Stimulated activated CD8-positive, alpha-beta memory T cell treated with anti-CD3 and anti-CD28 coated beads, Interleukin-12 subunit alpha, Interleukin-12 subunit beta, amount 100 ng/mL, for 1 hour (primary cell): ENCODE results near the gene SFT2D1.

ENCODE experiments used
- DNase-seq: peaks from one replicate; pipeline ENCODE4 v3.0.0-alpha.2; 2020; ENCODE audit warnings: low read depth

SFT2D1 gene

GRCh38 chr6:166307082-166308032, 35.0 kb downstream of the SFT2D1 start:
- DNase-seq = no peak

- DNase-seq = no peak
Measured at GRCh38 chr6:166306378-166307081, 35.8 kb downstream of the SFT2D1 start.

DNA sequence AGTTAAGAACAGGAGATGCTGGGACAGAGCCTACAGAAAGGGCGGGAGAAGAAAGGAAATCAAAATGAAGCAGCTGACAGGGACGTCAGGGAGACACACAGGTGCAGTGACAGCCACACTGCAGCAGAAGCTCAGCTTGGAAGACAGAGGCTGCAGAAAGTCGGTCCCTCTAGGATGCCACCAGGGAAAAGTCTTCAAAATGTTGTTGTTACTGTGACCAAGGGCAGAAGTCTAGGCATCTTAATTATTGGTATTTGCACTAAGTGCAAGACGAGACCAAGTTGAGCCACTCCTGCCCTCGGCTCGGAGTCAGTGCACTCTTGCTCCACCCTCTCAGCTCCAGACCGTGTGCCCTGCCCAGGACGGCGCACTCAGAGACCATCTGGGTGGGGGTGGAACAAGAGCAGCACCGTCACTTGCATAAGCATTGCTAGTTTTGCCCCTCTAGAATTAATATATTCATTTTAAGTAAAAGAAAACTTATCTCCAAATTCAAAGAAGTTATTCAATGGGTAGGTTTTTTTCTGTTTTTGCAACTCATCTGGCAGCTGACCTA, 36.7 kb downstream of the SFT2D1 start:
- DNase-seq = no peak

- DNase-seq = no peak
Measured at GRCh38 chr6:166304106-166304505, 38.2 kb downstream of the SFT2D1 start.

GRCh38 chr6:166301611-166302529, 40.5 kb downstream of the SFT2D1 start:
- no peak for DNase-seq

GRCh38 chr6:166300357-166300987, 41.9 kb downstream of the SFT2D1 start:
- DNase-seq = no peak

- no peak for DNase-seq
Measured at GRCh38 chr6:166297606-166298005, 44.7 kb downstream of the SFT2D1 start.

- DNase-seq = no peak
Measured at GRCh38 chr6:166296035-166296883, 46.1 kb downstream of the SFT2D1 start.

- DNase-seq = no peak
Measured at GRCh38 chr6:166293731-166294584, 48.4 kb downstream of the SFT2D1 start.

DNA sequence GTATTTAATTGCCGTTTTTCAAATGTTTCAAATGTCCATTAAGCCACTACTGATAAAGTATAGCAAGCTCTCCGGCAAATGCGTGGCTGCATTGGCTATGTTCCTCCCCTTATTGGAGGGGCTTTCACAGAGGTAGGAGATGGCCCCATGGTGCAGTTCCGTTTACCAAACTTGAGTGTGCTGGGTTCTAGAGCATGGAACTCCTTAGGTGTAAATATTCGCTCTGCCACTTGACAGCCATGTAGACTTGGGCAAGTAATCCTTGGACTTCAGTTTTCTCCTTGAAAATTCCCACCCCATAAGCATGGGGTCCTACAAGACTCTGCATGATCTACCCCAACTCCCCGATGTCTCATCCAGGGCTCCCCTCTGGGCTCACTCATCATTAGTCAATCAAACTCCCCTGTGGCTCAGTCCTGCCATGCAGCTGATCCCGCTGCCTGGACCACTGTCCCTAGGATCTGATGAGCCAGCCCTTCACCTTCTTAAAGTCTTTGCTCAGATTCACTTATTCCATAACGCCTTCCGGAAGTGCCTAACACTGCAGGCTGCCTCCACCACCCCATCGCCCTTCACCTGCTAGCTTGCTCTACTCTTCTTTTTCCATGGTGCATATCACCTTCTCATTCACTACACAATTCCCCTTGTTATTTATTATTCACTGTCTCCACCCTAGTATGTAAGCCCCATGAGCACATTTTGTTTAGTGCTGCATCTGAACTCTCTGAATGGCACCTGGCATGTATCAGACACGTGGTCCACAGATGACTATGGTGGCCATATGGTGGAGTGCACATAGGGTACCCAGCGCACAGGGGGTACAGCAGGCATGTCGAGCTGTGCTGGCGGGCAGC, 52.9 kb downstream of the SFT2D1 start:
- no peak for DNase-seq

- DNase-seq = no peak
Measured at GRCh38 chr6:166286839-166287271, 55.5 kb downstream of the SFT2D1 start.

- no peak for DNase-seq
Measured at GRCh38 chr6:166285233-166285632, 57.1 kb downstream of the SFT2D1 start.

- DNase-seq = no peak
Measured at GRCh38 chr6:166284640-166285039, 57.7 kb downstream of the SFT2D1 start.

GRCh38 chr6:166282394-166283032, 59.8 kb downstream of the SFT2D1 start:
- no peak for DNase-seq

- no peak for DNase-seq
Measured at GRCh38 chr6:166281104-166281503, 61.2 kb downstream of the SFT2D1 start.

DNA sequence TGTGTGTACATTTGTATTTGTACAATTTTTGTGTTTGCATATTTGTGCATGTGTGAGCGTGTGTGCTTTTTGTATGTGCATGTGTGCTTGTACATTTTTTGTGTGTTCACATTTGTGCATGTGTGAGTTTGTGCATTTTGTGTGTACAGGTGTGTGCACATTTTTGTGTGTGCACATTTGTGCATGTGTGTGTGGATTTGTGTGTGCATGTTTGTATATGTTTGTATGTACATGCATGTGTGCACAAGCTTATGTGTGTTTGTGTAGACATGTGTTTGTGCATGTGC, 63.0 kb downstream of the SFT2D1 start:
- no peak for DNase-seq

GRCh38 chr6:166278579-166279392, 63.6 kb downstream of the SFT2D1 start:
- no peak for DNase-seq
